ENCODE results near the gene ASB5.

GRCh38 chr4:176191974-176192373 is 77.0 kb downstream of the ASB5 start:
- TF ChIP-seq JUNB (IDR thresholded peaks at IDR 0.05) (no peak), PBX3 (IDR thresholded peaks at IDR 0.05; ENCODE audit: insufficient replicate concordance, low read depth, low read length) (no peak), CEBPZ (IDR thresholded peaks at IDR 0.05; ENCODE audit: low read depth, low read length) (no peak), POLR2A (IDR thresholded peaks at IDR 0.05; ENCODE audit: low read depth, low read length) (no peak), CTCF (IDR thresholded peaks at IDR 0.05 in 2 of 3, conservative IDR thresholded peaks at IDR 0.05 in 1 of 3; ENCODE audit: control insufficient read depth in 2 of 3, extremely low read depth in 1 of 3, insufficient read depth in 1 of 3, low read depth in 3 of 3, low read length in 3 of 3) (0 out of 6 replicates have a peak, but pooled peaks of 1 of the 3 experiments have one; percentile 5), RFX5 (IDR thresholded peaks at IDR 0.05; ENCODE audit: low read depth, low read length) (no peak), ETV6 (conservative IDR thresholded peaks at IDR 0.05 in 1 of 2, IDR thresholded peaks at IDR 0.05 in 1 of 2; ENCODE audit: borderline replicate concordance in 1 of 2, low read depth in 1 of 2) (no peak), MTA3 (IDR thresholded peaks at IDR 0.05; ENCODE audit: borderline replicate concordance, low read length) (no peak), ZNF274 (IDR thresholded peaks at IDR 0.05; ENCODE audit: insufficient read depth, insufficient read length) (no peak), MAX (IDR thresholded peaks at IDR 0.05; ENCODE audit: low read depth, low read length) (no peak)
